Left ventricle myocardium inferior (tissue), 1 donor: ENCODE measurements around the gene FES. TPM values are rescaled to one million over a fixed set of nuclear protein-coding genes. Genes with fewer than 3 reads are reported as not detected.

Experiments used
- DNase-seq: peaks from one replicate; pipeline ENCODE4 v3.0.0-alpha.2; 2020
- H3K27ac ChIP-seq: fragments of 200-600 bp; replicated peaks from 2 replicates; pipeline ENCODE4 v1.8.0; 2021
- H3K27me3 ChIP-seq: fragments of 200-600 bp; 2 replicates; pipeline ENCODE4 v1.8.0; 2021; ENCODE audit warnings: low read depth
- H3K36me3 ChIP-seq: fragments of 200-600 bp; 2 replicates; pipeline ENCODE4 v1.8.0; 2021
- H3K4me1 ChIP-seq: fragments of 200-600 bp; 2 replicates; pipeline ENCODE4 v1.8.0; 2021
- H3K4me3 ChIP-seq: fragments of 200-600 bp; 2 replicates; pipeline ENCODE4 v1.8.0; 2021; ENCODE audit warnings: mild to moderate bottlenecking, moderate library complexity
- H3K9me3 ChIP-seq: fragments of 200-600 bp; replicated peaks from 2 replicates; pipeline ENCODE4 v1.8.0; 2021
- intact Hi-C: fragments of 100-400 bp; cut with micrococcal nuclease; formaldehyde crosslinking; loops from one replicate; pipeline ENCODE4 v1.11.0; 2022
- total RNA-seq: library from RNA; stranded (reverse); fragmentation: NEBNext Ultra II Directional; extraction: Animal tissue kit (Norgen Biotek cat#: 25700); gene quantifications from one replicate; pipeline ENCODE4 v1.2.1, GENCODE V29; 2021
- TF ChIP-seq, protein P1 (sequence below): fragments of 200-600 bp; IDR thresholded peaks from 2 replicates; pipeline ENCODE4 v1.8.0; 2021; ENCODE audit warnings: antibody characterized with exemption, mild to moderate bottlenecking, borderline replicate concordance
- donor health status: DM: no; HTN: yes; CAD: no; lungs with severe emphysema.

FES gene
- total RNA-seq, 1 donor from 2014 or later: 11.9 TPM

DNA sequence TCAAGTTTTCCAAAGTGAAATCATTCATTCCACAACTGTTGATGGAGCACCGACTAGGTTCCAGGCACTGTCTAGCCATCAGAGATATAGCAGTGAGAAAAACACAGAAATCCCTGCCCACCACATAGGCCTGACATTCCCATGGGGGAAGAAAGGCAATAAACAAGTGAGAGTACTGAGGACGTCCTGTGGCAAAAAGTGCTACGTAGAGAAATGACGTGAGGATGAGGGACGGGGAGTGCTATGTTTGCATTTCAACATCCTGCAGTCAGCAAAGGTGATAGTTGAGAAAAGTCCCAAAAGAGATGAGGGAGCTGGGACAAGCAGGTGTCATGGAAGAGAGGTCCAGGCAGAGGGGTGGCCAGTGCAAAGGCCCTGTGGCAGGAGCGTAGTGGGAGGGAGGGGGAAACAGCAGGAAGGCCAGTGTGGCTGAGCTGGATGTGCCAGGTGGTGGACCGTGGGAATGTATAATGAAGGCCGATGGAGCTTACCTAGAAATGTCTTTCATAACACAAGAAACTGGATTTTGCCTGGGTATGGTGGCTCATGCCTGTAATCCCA lies 26.3 kb upstream of the FES start:
- Histone ChIP-seq H3K4me1 (peaks cover 9% of the 10 kb centered on the region), H3K36me3 (no peaks in the 10 kb centered on the region), H3K9me3 (no peaks in the 10 kb centered on the region), H3K27me3 (no peaks in the 10 kb centered on the region), H3K27ac (no peak overlapping the region), H3K4me3 (no peak overlapping the region)
- TF ChIP-seq, protein P1, sequence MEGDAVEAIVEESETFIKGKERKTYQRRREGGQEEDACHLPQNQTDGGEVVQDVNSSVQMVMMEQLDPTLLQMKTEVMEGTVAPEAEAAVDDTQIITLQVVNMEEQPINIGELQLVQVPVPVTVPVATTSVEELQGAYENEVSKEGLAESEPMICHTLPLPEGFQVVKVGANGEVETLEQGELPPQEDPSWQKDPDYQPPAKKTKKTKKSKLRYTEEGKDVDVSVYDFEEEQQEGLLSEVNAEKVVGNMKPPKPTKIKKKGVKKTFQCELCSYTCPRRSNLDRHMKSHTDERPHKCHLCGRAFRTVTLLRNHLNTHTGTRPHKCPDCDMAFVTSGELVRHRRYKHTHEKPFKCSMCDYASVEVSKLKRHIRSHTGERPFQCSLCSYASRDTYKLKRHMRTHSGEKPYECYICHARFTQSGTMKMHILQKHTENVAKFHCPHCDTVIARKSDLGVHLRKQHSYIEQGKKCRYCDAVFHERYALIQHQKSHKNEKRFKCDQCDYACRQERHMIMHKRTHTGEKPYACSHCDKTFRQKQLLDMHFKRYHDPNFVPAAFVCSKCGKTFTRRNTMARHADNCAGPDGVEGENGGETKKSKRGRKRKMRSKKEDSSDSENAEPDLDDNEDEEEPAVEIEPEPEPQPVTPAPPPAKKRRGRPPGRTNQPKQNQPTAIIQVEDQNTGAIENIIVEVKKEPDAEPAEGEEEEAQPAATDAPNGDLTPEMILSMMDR: no peak
- intact Hi-C loops: no loop called here
- DNase-seq: no peak

DNA sequence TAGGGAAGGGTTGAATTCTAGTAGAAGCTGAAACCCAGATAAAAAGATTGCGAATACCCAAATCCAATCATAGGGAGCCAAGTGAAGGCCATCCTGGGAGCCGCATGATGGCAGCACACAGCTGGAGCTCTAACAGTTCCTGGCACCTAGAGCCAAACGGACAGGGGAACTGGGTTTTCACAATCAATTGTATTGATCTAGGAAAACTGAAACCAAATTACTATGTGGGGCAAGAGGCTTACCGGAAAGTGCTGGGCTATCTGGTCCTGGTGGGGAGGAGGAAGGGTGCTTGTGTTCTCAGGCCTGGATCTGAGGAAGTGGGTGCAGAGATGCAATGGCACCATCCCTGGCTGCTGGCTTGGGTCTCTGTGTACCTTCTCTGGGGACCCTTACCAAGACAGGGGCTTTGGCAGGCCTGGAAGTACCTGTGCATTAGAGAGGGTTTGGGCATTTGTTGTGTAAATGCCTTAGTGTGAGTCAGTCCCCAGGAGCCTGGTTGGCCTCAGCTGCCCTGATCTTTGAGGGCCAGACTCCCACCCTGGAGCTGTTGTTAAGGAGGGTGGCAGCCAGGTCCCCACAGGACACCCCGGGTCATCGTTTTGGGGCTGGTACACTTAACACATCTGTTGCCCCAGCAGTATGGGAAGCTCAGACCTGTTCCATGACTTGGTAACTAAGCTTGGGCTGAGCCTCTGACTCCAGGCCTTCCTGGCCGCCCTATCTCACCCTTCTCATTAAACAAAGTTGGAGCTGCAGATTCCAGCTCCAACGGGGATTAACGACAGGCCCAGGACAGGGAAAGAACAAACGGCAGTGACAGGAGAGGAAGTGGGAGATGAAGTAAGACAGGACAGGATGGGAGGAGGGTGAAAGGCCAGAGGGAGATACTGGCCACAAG lies 24.8 kb upstream of the FES start:
- Histone ChIP-seq H3K36me3 (no peaks in the 10 kb centered on the region), H3K27ac (no peak overlapping the region), H3K9me3 (no peaks in the 10 kb centered on the region), H3K27me3 (no peaks in the 10 kb centered on the region), H3K4me1 (peaks cover 16% of the 10 kb centered on the region), H3K4me3 (no peak overlapping the region)
- intact Hi-C loops: no loop called here
- DNase-seq: no peak
- TF ChIP-seq, protein P1: no peak

DNA sequence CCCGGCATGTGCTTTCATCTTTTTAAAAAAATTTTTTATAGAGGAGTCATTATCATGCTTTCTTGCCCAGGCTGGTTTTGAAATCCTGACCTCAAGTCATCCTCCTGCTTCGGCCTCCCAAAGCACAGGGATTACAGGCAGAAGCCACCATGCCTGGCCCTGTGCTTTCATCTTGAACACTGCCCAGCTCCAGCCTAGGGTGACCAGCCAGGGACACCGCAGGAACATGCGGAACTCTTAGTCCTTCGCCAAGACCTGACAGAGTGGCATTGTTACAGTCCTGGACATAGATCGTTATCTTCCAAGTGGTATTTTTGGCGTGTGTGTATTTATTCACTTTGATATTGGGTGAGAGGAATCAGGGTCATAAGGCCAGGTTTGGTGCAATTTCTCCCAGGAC lies 23.9 kb upstream of the FES start:
- Histone ChIP-seq H3K36me3 (no peaks in the 10 kb centered on the region), H3K27ac (no peak overlapping the region), H3K9me3 (no peaks in the 10 kb centered on the region), H3K4me3 (no peak overlapping the region), H3K27me3 (no peaks in the 10 kb centered on the region), H3K4me1 (peaks cover 16% of the 10 kb centered on the region)
- TF ChIP-seq, protein P1: no peak
- DNase-seq: no peak
- intact Hi-C loops: no loop called here

DNA sequence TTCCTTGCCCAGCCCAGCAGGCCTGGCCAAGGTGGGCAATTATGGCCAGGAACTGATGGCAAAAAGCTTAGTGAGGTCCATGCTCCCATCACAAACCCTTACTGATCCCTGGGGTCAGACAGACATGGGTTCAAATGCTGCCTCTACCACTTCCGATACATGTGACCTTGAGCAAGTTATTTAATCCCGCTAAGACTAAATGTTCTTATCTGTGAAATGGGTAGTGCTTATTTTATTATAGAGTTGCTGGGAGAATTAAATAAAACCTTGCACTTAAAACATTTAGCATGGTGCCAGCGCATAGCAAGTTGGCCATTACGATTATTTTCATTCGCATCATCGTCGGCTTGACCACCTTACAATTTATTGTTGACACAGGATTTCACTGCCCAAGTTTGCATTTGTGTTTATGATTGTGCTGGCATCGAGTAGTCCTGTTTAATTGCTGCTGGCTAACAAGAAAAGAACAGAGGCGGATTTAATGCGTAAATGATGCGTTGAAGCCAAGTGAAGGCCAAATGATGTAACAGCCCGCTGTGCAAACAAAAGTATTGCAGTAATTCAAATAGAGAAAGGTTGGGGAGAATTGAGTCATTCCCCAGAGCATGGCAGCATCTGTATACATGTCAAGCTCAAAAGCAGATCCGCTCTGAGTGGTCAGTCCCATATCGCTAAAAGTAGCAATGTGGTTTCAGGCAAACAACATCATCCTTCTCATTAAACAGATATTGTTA lies 23.2 kb upstream of the FES start:
- Histone ChIP-seq H3K36me3 (no peaks in the 10 kb centered on the region), H3K9me3 (no peaks in the 10 kb centered on the region), H3K4me1 (peaks cover 16% of the 10 kb centered on the region), H3K27me3 (no peaks in the 10 kb centered on the region), H3K27ac (no peak overlapping the region), H3K4me3 (no peak overlapping the region)
- no peak for DNase-seq
- intact Hi-C loops: no loop called here
- TF ChIP-seq, protein P1: no peak

DNA sequence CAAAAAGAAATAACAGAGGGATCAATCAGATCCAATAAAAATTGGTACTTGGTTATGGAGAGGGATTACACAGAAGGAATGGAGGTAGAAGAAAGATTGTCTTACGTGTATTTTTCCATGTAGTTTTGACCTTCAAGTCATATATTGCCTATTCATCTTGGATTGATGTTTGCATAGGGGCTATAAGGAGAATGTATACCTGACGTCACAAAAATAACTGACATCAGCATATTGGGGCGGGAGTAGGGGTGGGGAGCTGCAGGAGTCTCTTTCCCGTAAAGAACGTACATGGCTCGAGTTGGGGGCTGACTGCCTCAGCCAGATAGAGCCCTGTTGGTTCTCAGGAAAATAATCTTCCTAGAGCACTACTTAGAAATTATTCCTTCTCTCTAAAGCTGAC lies 21.8 kb upstream of the FES start:
- TF ChIP-seq, protein P1: no peak
- H3K36me3 ChIP-seq: no peaks in the 10 kb centered on the region
- no peak overlapping the region for H3K27ac ChIP-seq
- H3K4me1 ChIP-seq: peaks cover 22% of the 10 kb centered on the region
- no peak overlapping the region for H3K4me3 ChIP-seq
- intact Hi-C loops: no loop called here
- no peaks in the 10 kb centered on the region for H3K9me3 ChIP-seq
- no peak for DNase-seq
- H3K27me3 ChIP-seq: no peaks in the 10 kb centered on the region
